ENCODE results near the gene WDR47.
"Not testable (repeated sequence)": the region's sequence is repeated elsewhere in the genome, so short reads cannot be mapped to it uniquely, and the experiment has no call there.

The WDR47 gene

GRCh38 chr1:108963052-108963686 lies 78.7 kb downstream of the WDR47 start, which contains the start of gene CLCC1:
Gene CLCC1, minus strand, starts transcription at chr1:108963484. Its CDS starts 13,047 bp downstream, at chr1:108950437.
- peak; percentile 79 to 83 for DNase-seq (ENCODE audit: low read depth in 1 of 2, low spot score in 1 of 2)

- peak in 1 of 2 donors; percentile 19 for DNase-seq (ENCODE audit: low read depth in 1 of 2, low spot score in 1 of 2)
Observed at GRCh38 chr1:108962681-108963051, 79.2 kb downstream of the WDR47 start.

- DNase-seq (ENCODE audit: low read depth in 1 of 2, low spot score in 1 of 2): no peak
Observed at GRCh38 chr1:108961752-108962486, 80.0 kb downstream of the WDR47 start.

GRCh38 chr1:108961198-108961597 lies 80.7 kb downstream of the WDR47 start:
- no peak for DNase-seq (ENCODE audit: low read depth in 1 of 2, low spot score in 1 of 2)

GRCh38 chr1:108960719-108961118 lies 81.2 kb downstream of the WDR47 start:
- DNase-seq (ENCODE audit: low read depth in 1 of 2, low spot score in 1 of 2): no peak

- no peak for DNase-seq (ENCODE audit: low read depth in 1 of 2, low spot score in 1 of 2)
Observed at GRCh38 chr1:108957888-108958287, 84.0 kb downstream of the WDR47 start.

- no peak for DNase-seq (ENCODE audit: low read depth in 1 of 2, low spot score in 1 of 2)
Observed at GRCh38 chr1:108955881-108956280, 86.0 kb downstream of the WDR47 start.

- DNase-seq (ENCODE audit: low read depth in 1 of 2, low spot score in 1 of 2): no peak
Observed at GRCh38 chr1:108955111-108955510, 86.8 kb downstream of the WDR47 start.

GRCh38 chr1:108953452-108953851 lies 88.5 kb downstream of the WDR47 start:
- DNase-seq (ENCODE audit: low read depth in 1 of 2, low spot score in 1 of 2): no peak

GRCh38 chr1:108951242-108951641 lies 90.7 kb downstream of the WDR47 start:
- no peak for DNase-seq (ENCODE audit: low read depth in 1 of 2, low spot score in 1 of 2)

- DNase-seq (ENCODE audit: low read depth in 1 of 2, low spot score in 1 of 2): no peak
Observed at GRCh38 chr1:108949044-108949443, 92.9 kb downstream of the WDR47 start.

GRCh38 chr1:108947871-108948525 lies 93.9 kb downstream of the WDR47 start:
- no peak for DNase-seq (ENCODE audit: low read depth in 1 of 2, low spot score in 1 of 2)

GRCh38 chr1:108936170-108936569 lies 105.7 kb downstream of the WDR47 start:
- DNase-seq (ENCODE audit: low read depth in 1 of 2, low spot score in 1 of 2): no peak

- no peak for DNase-seq (ENCODE audit: low read depth in 1 of 2, low spot score in 1 of 2)
Observed at GRCh38 chr1:108933944-108934343, 108.0 kb downstream of the WDR47 start.

- DNase-seq (ENCODE audit: low read depth in 1 of 2, low spot score in 1 of 2): not testable (repeated sequence)
Observed at GRCh38 chr1:108927565-108927964, 114.3 kb downstream of the WDR47 start.

- DNase-seq (ENCODE audit: low read depth in 1 of 2, low spot score in 1 of 2): no peak
Observed at GRCh38 chr1:108925920-108926319, 116.0 kb downstream of the WDR47 start.
